ENCODE results near the gene ZC3H10. TPM values are rescaled to one million over a fixed set of nuclear protein-coding genes. Genes with fewer than 3 reads are reported as not detected.

Gene ZC3H10
- total and polyA plus RNA-seq, 2 of the 13 experiments (the other 11 are each of a cell fraction or from before 2014, with no cell fraction given): 0.70 to 2.3 TPM

DNA sequence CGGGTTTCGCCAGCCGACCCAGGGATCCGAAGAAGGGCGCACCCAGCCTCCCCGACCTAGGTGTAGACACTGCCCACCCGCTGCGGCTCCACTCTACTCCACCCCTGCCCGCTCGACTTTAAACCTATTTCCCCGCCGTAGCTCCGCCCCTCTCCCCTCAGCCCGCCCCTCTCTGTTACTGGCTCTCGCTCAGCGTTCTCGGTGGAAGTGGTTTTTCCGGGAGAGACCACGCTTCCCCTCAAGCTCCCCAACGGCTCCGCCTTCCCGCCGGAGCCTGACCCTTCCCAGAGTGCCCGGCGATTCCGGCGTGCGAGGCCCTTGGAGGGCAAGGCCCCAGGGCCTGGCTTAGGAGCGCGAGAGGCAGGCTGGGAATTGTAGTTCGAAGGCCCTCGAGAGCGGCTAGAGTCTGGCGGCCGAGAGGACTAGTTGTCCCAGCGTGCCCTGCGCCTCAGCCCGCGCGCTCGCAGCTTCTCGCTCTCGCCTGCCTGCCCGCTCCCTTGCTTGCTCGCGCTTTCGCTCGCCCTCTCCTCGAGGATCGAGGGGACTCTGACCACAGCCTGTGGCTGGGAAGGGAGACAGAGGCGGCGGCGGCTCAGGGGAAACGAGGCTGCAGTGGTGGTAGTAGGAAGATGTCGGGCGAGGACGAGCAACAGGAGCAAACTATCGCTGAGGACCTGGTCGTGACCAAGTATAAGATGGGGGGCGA, 13.8 kb upstream of the ZC3H10 start, which contains the start of gene PA2G4 (continued):
- TF ChIP-seq MTF2 (CRISPR knock-in tag; IDR thresholded peaks at IDR 0.05; ENCODE audit: borderline replicate concordance): no peak; the same call in 1 of the 2 replicates
- TF ChIP-seq POLR2A (IDR thresholded peaks at IDR 0.05; ENCODE audit: insufficient read depth in 1 of 2, low read depth in 2 of 2, low read length in 2 of 2): peak; percentile 91
- peak; percentile 51; the same call in 1 of the 2 replicates for TF ChIP-seq NCOA2 (CRISPR knock-in tag; IDR thresholded peaks at IDR 0.05)
- TF ChIP-seq, protein P1, sequence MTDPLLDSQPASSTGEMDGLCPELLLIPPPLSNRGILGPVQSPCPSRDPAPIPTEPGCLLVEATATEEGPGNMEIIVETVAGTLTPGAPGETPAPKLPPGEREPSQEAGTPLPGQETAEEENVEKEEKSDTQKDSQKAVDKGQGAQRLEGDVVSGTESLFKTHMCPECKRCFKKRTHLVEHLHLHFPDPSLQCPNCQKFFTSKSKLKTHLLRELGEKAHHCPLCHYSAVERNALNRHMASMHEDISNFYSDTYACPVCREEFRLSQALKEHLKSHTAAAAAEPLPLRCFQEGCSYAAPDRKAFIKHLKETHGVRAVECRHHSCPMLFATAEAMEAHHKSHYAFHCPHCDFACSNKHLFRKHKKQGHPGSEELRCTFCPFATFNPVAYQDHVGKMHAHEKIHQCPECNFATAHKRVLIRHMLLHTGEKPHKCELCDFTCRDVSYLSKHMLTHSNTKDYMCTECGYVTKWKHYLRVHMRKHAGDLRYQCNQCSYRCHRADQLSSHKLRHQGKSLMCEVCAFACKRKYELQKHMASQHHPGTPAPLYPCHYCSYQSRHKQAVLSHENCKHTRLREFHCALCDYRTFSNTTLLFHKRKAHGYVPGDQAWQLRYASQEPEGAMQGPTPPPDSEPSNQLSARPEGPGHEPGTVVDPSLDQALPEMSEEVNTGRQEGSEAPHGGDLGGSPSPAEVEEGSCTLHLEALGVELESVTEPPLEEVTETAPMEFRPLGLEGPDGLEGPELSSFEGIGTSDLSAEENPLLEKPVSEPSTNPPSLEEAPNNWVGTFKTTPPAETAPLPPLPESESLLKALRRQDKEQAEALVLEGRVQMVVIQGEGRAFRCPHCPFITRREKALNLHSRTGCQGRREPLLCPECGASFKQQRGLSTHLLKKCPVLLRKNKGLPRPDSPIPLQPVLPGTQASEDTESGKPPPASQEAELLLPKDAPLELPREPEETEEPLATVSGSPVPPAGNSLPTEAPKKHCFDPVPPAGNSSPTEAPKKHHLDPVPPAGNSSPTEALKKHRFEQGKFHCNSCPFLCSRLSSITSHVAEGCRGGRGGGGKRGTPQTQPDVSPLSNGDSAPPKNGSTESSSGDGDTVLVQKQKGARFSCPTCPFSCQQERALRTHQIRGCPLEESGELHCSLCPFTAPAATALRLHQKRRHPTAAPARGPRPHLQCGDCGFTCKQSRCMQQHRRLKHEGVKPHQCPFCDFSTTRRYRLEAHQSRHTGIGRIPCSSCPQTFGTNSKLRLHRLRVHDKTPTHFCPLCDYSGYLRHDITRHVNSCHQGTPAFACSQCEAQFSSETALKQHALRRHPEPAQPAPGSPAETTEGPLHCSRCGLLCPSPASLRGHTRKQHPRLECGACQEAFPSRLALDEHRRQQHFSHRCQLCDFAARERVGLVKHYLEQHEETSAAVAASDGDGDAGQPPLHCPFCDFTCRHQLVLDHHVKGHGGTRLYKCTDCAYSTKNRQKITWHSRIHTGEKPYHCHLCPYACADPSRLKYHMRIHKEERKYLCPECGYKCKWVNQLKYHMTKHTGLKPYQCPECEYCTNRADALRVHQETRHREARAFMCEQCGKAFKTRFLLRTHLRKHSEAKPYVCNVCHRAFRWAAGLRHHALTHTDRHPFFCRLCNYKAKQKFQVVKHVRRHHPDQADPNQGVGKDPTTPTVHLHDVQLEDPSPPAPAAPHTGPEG (CRISPR knock-in tag; IDR thresholded peaks at IDR 0.05): peak; percentile 60
- TF ChIP-seq ZNF138 (CRISPR knock-in tag; IDR thresholded peaks at IDR 0.05; ENCODE audit: low read depth): peak; percentile 87; the same call in 1 of the 2 replicates
- no peak for TF ChIP-seq RFX1 (IDR thresholded peaks at IDR 0.05)
- peak; percentile 33; the same call in 1 of the 2 replicates for TF ChIP-seq BCL6 (CRISPR knock-in tag; IDR thresholded peaks at IDR 0.05)
- TF ChIP-seq JDP2 (CRISPR knock-in tag; IDR thresholded peaks at IDR 0.05; ENCODE audit: borderline replicate concordance): peak; percentile 23; the same call in 1 of the 2 replicates
- no peak for TF ChIP-seq EHMT2 (IDR thresholded peaks at IDR 0.05; ENCODE audit: borderline replicate concordance, low read depth, low read length)
- TF ChIP-seq MED1 (CRISPR knock-in tag; IDR thresholded peaks at IDR 0.05): peak; percentile 78
- peak; percentile 53 for TF ChIP-seq ZBTB33 (CRISPR knock-in tag; IDR thresholded peaks at IDR 0.05)
- peak; percentile 86; the same call in 1 of the 2 replicates for TF ChIP-seq REL (CRISPR knock-in tag; conservative IDR thresholded peaks at IDR 0.05)
- TF ChIP-seq SRY (CRISPR knock-in tag; IDR thresholded peaks at IDR 0.05): peak; percentile 69
- TF ChIP-seq, protein P2, sequence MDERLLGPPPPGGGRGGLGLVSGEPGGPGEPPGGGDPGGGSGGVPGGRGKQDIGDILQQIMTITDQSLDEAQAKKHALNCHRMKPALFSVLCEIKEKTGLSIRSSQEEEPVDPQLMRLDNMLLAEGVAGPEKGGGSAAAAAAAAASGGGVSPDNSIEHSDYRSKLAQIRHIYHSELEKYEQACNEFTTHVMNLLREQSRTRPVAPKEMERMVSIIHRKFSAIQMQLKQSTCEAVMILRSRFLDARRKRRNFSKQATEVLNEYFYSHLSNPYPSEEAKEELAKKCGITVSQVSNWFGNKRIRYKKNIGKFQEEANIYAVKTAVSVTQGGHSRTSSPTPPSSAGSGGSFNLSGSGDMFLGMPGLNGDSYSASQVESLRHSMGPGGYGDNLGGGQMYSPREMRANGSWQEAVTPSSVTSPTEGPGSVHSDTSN (CRISPR knock-in tag; IDR thresholded peaks at IDR 0.05): no peak
- TF ChIP-seq CBFB (CRISPR knock-in tag; IDR thresholded peaks at IDR 0.05): peak; percentile 70; the same call in 1 of the 2 replicates
- TF ChIP-seq ARNT2 (CRISPR knock-in tag; IDR thresholded peaks at IDR 0.05; ENCODE audit: low read depth): peak; percentile 96
- peak; percentile 96 for TF ChIP-seq IRF2 (CRISPR knock-in tag; IDR thresholded peaks at IDR 0.05)
- TF ChIP-seq ZNF432 (CRISPR knock-in tag; IDR thresholded peaks at IDR 0.05; ENCODE audit: borderline replicate concordance): no peak
- no peak for TF ChIP-seq ZKSCAN8 (CRISPR knock-in tag; IDR thresholded peaks at IDR 0.05; ENCODE audit: borderline replicate concordance)
- no peak for TF ChIP-seq FOSL1 (CRISPR knock-in tag; IDR thresholded peaks at IDR 0.05; ENCODE audit: borderline replicate concordance)
- TF ChIP-seq RBFOX2 (IDR thresholded peaks at IDR 0.05; ENCODE audit: low read depth, low read length): peak; percentile 97
- TF ChIP-seq MAFK (conservative IDR thresholded peaks at IDR 0.05 in 1 of 2, IDR thresholded peaks at IDR 0.05 in 1 of 2; ENCODE audit: low read length in 2 of 2): no peak
- no peak for TF ChIP-seq ZMYM3 (CRISPR knock-in tag; IDR thresholded peaks at IDR 0.05)

Measured in HepG2 (cell line).